Liver (tissue), 3 donors: Measurements from ENCODE around the gene VOPP1.

ENCODE experiments used
- CTCF ChIP-seq: fragments of 150-350 bp; IDR thresholded peaks from 2 replicates; pipeline ENCODE4 v1.5.1; 2017; ENCODE audit warnings: improper control_type of control experiment, low read depth, low read length; ENCODE audit not compliant: missing input control
- EGR1 ChIP-seq, 2 donors: IDR thresholded peaks; 2 replicates each; pipeline ENCODE4 v1.6.1; 2016 to 2018; ENCODE audit warnings: antibody characterized with exemption in 2 of 2, low read depth in 2 of 2
- FOXA1 ChIP-seq: IDR thresholded peaks from 2 replicates; pipeline ENCODE4 v1.6.1; 2016; ENCODE audit warnings: antibody characterized with exemption
- GABPA ChIP-seq, 2 donors: IDR thresholded peaks in 1 of 2; conservative IDR thresholded peaks in 1 of 2; 2 replicates each; pipeline ENCODE4 v1.6.1; 2016; ENCODE audit warnings: antibody characterized with exemption in 2 of 2, mild to moderate bottlenecking in 1 of 2, moderate library complexity in 1 of 2
- MAX ChIP-seq: IDR thresholded peaks from 2 replicates; pipeline ENCODE4 v1.6.1; 2016; ENCODE audit warnings: antibody characterized with exemption
- RXRA ChIP-seq, 2 donors: IDR thresholded peaks; 2 replicates each; pipeline ENCODE4 v1.6.1; 2017 to 2018; ENCODE audit warnings: antibody characterized with exemption in 2 of 2, mild to moderate bottlenecking in 1 of 2
- SP1 ChIP-seq: IDR thresholded peaks from 2 replicates; pipeline ENCODE4 v1.6.1; 2018; ENCODE audit warnings: antibody characterized with exemption, mild to moderate bottlenecking
- TAF1 ChIP-seq: conservative IDR thresholded peaks from 2 replicates; pipeline ENCODE4 v1.6.1; 2016; ENCODE audit warnings: antibody characterized with exemption, mild to moderate bottlenecking
- TF ChIP-seq, protein P1 (sequence below): IDR thresholded peaks from 2 replicates; pipeline ENCODE4 v1.6.1; 2016; ENCODE audit warnings: antibody characterized with exemption, mild to moderate bottlenecking
- donor health status: healthy.
- donor health status: healthy.

DNA sequence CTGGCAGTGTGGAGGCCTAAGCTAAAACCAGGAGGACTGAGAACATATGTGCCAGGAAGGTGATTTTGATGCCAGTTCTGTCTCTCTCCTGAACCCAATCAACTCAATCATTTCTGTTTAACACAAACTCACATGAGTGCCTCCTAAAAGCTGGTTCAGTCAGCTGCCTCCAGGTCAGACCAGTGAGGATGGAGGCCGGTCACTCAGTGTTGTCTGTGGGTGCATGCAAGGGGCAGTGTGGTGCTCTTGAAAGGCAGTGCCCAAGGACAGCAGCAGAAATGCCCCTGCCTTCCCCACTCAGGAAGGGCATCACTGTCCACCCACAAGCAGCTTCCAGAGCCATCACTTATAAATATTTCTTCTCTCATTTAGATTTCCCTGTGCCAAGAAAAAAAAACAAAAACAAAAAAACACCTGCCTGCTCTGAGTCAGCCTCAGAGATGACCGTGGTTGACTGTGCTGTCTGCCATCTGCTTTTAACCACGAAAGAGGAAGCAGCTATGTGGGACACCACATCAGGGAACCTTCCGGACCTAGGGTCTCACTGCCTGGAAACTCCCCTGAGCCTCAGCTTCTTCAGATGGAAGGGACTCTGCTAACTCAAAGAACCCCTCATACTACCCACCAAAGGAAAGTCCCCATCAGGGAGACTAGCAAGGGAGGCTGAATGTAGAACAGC, 39.1 kb downstream of the VOPP1 start:
- TF ChIP-seq EGR1 (IDR thresholded peaks at IDR 0.05; ENCODE audit: low read depth in 2 of 2) (no peak), CTCF (no peak), FOXA1 (no peak), MAX (no peak), GABPA (IDR thresholded peaks at IDR 0.05 in 1 of 2, conservative IDR thresholded peaks at IDR 0.05 in 1 of 2) (no peak), SP1 (no peak), RXRA (IDR thresholded peaks at IDR 0.05) (no peak), TAF1 (no peak)
- TF ChIP-seq, protein P1, sequence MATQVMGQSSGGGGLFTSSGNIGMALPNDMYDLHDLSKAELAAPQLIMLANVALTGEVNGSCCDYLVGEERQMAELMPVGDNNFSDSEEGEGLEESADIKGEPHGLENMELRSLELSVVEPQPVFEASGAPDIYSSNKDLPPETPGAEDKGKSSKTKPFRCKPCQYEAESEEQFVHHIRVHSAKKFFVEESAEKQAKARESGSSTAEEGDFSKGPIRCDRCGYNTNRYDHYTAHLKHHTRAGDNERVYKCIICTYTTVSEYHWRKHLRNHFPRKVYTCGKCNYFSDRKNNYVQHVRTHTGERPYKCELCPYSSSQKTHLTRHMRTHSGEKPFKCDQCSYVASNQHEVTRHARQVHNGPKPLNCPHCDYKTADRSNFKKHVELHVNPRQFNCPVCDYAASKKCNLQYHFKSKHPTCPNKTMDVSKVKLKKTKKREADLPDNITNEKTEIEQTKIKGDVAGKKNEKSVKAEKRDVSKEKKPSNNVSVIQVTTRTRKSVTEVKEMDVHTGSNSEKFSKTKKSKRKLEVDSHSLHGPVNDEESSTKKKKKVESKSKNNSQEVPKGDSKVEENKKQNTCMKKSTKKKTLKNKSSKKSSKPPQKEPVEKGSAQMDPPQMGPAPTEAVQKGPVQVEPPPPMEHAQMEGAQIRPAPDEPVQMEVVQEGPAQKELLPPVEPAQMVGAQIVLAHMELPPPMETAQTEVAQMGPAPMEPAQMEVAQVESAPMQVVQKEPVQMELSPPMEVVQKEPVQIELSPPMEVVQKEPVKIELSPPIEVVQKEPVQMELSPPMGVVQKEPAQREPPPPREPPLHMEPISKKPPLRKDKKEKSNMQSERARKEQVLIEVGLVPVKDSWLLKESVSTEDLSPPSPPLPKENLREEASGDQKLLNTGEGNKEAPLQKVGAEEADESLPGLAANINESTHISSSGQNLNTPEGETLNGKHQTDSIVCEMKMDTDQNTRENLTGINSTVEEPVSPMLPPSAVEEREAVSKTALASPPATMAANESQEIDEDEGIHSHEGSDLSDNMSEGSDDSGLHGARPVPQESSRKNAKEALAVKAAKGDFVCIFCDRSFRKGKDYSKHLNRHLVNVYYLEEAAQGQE = no peak
